ENCODE results near the gene A1BG. TPM values are rescaled to one million over a fixed set of nuclear protein-coding genes. Genes with fewer than 3 reads are reported as not detected.

Gene A1BG
- total RNA-seq, result under 0.01 TPM

- Histone ChIP-seq H3K4me3 (ENCODE audit: low read length in 3 of 3) (no peak within 1 kb of the TSS), H3K36me3 (ENCODE audit: control insufficient read depth in 3 of 3, insufficient read depth in 3 of 3, low read length in 3 of 3) (peaks cover 0 to 1% (median 0%) of the 10 kb centered on the region in 3 donors), H3K27ac (ENCODE audit: low read depth, low read length) (no peak within 1 kb of the TSS), H3K9me3 (ENCODE audit: control insufficient read depth in 3 of 3, low read length in 3 of 3) (no peaks in the 10 kb centered on the region), H3K9ac (ENCODE audit: low read depth in 1 of 3, low read length in 3 of 3) (no peak within 1 kb of the TSS), H3K27me3 (ENCODE audit: control insufficient read depth in 3 of 3, insufficient read depth in 3 of 3, low read length in 3 of 3) (peaks cover 26 to 69% (median 59%) of the 10 kb centered on the region in 3 donors), H3K4me1 (ENCODE audit: control insufficient read depth in 3 of 3, insufficient read depth in 3 of 3, low read length in 3 of 3) (peaks cover 13 to 24% (median 20%) of the 10 kb centered on the region in 3 donors)
Observed at GRCh38 chr19:58352760-58353671, at the start of gene A1BG. TSS of gene A1BG (minus strand) at chr19:58353492. CDS start at chr19:58353437, 55 bp downstream.

GRCh38 chr19:58401840-58402421 lies 48.6 kb upstream of the A1BG start:
- Histone ChIP-seq H3K27me3 (ENCODE audit: control insufficient read depth in 3 of 3, insufficient read depth in 3 of 3, low read length in 3 of 3) (peaks cover 10 to 24% (median 17%) of the 10 kb centered on the region in 3 donors), H3K9ac (ENCODE audit: low read depth in 1 of 3, low read length in 3 of 3) (no peak overlapping the region), H3K36me3 (ENCODE audit: control insufficient read depth in 3 of 3, insufficient read depth in 3 of 3, low read length in 3 of 3) (peaks cover 0 to 3% (median 0%) of the 10 kb centered on the region in 3 donors), H3K27ac (ENCODE audit: low read depth, low read length) (no peak overlapping the region), H3K4me3 (ENCODE audit: low read length in 3 of 3) (peak overlapping the region in 1 of 3 donors; percentile 71), H3K4me1 (ENCODE audit: control insufficient read depth in 3 of 3, insufficient read depth in 3 of 3, low read length in 3 of 3) (peaks cover 12 to 22% (median 16%) of the 10 kb centered on the region in 3 donors), H3K9me3 (ENCODE audit: control insufficient read depth in 3 of 3, low read length in 3 of 3) (no peaks in the 10 kb centered on the region)

GRCh38 chr19:58400916-58401839 lies 47.9 kb upstream of the A1BG start:
- peak overlapping the region; percentile 70 to 83 (median 82) for H3K9ac ChIP-seq (ENCODE audit: low read depth in 1 of 3, low read length in 3 of 3)
- H3K4me3 ChIP-seq (ENCODE audit: low read length in 3 of 3), result peak overlapping the region; percentile 80 to 91 (median 84)
- no peaks in the 10 kb centered on the region for H3K36me3 ChIP-seq (ENCODE audit: control insufficient read depth in 3 of 3, insufficient read depth in 3 of 3, low read length in 3 of 3)
- H3K9me3 ChIP-seq (ENCODE audit: control insufficient read depth in 3 of 3, low read length in 3 of 3), result no peaks in the 10 kb centered on the region
- peaks cover 11 to 16% (median 15%) of the 10 kb centered on the region in 3 donors for H3K4me1 ChIP-seq (ENCODE audit: control insufficient read depth in 3 of 3, insufficient read depth in 3 of 3, low read length in 3 of 3)
- H3K27me3 ChIP-seq (ENCODE audit: control insufficient read depth in 3 of 3, insufficient read depth in 3 of 3, low read length in 3 of 3), result peaks cover 15 to 25% (median 22%) of the 10 kb centered on the region in 3 donors
- no peak overlapping the region for H3K27ac ChIP-seq (ENCODE audit: low read depth, low read length)

- no peaks in the 10 kb centered on the region for H3K36me3 ChIP-seq (ENCODE audit: control insufficient read depth in 3 of 3, insufficient read depth in 3 of 3, low read length in 3 of 3)
- H3K27me3 ChIP-seq (ENCODE audit: control insufficient read depth in 3 of 3, insufficient read depth in 3 of 3, low read length in 3 of 3), result peaks cover 21 to 32% (median 30%) of the 10 kb centered on the region in 3 donors
- H3K9ac ChIP-seq (ENCODE audit: low read depth in 1 of 3, low read length in 3 of 3), result peak overlapping the region; percentile 70 to 83 (median 82)
- H3K4me3 ChIP-seq (ENCODE audit: low read length in 3 of 3), result peak overlapping the region; percentile 80 to 91 (median 84)
- peaks cover 11 to 17% (median 16%) of the 10 kb centered on the region in 3 donors for H3K4me1 ChIP-seq (ENCODE audit: control insufficient read depth in 3 of 3, insufficient read depth in 3 of 3, low read length in 3 of 3)
- no peak overlapping the region for H3K27ac ChIP-seq (ENCODE audit: low read depth, low read length)
- no peaks in the 10 kb centered on the region for H3K9me3 ChIP-seq (ENCODE audit: control insufficient read depth in 3 of 3, low read length in 3 of 3)
Observed at GRCh38 chr19:58400316-58400915, 47.1 kb upstream of the A1BG start.

GRCh38 chr19:58399903-58400302 lies 46.6 kb upstream of the A1BG start:
- peaks cover 3 to 4% (median 4%) of the 10 kb centered on the region in 3 donors for H3K36me3 ChIP-seq (ENCODE audit: control insufficient read depth in 3 of 3, insufficient read depth in 3 of 3, low read length in 3 of 3)
- no peaks in the 10 kb centered on the region for H3K9me3 ChIP-seq (ENCODE audit: control insufficient read depth in 3 of 3, low read length in 3 of 3)
- H3K4me3 ChIP-seq (ENCODE audit: low read length in 3 of 3), result peak overlapping the region in 1 of 3 donors; percentile 84
- H3K9ac ChIP-seq (ENCODE audit: low read depth in 1 of 3, low read length in 3 of 3), result peak overlapping the region in 1 of 3 donors; percentile 82
- peaks cover 24 to 32% (median 31%) of the 10 kb centered on the region in 3 donors for H3K27me3 ChIP-seq (ENCODE audit: control insufficient read depth in 3 of 3, insufficient read depth in 3 of 3, low read length in 3 of 3)
- H3K27ac ChIP-seq (ENCODE audit: low read depth, low read length), result no peak overlapping the region
- H3K4me1 ChIP-seq (ENCODE audit: control insufficient read depth in 3 of 3, insufficient read depth in 3 of 3, low read length in 3 of 3), result peaks cover 11 to 20% (median 17%) of the 10 kb centered on the region in 3 donors

- Histone ChIP-seq H3K36me3 (ENCODE audit: control insufficient read depth in 3 of 3, insufficient read depth in 3 of 3, low read length in 3 of 3) (peaks cover 16 to 18% (median 17%) of the 10 kb centered on the region in 3 donors), H3K9ac (ENCODE audit: low read depth in 1 of 3, low read length in 3 of 3) (no peak overlapping the region), H3K4me3 (ENCODE audit: low read length in 3 of 3) (no peak overlapping the region), H3K9me3 (ENCODE audit: control insufficient read depth in 3 of 3, low read length in 3 of 3) (no peaks in the 10 kb centered on the region), H3K27me3 (ENCODE audit: control insufficient read depth in 3 of 3, insufficient read depth in 3 of 3, low read length in 3 of 3) (peaks cover 24 to 32% (median 31%) of the 10 kb centered on the region in 3 donors), H3K4me1 (ENCODE audit: control insufficient read depth in 3 of 3, insufficient read depth in 3 of 3, low read length in 3 of 3) (peaks cover 11 to 20% (median 17%) of the 10 kb centered on the region in 3 donors), H3K27ac (ENCODE audit: low read depth, low read length) (no peak overlapping the region)
Observed at GRCh38 chr19:58398545-58398944, 45.3 kb upstream of the A1BG start.

GRCh38 chr19:58398087-58398486 lies 44.8 kb upstream of the A1BG start:
- Histone ChIP-seq H3K9me3 (ENCODE audit: control insufficient read depth in 3 of 3, low read length in 3 of 3) (no peaks in the 10 kb centered on the region), H3K4me3 (ENCODE audit: low read length in 3 of 3) (no peak overlapping the region), H3K27ac (ENCODE audit: low read depth, low read length) (no peak overlapping the region), H3K27me3 (ENCODE audit: control insufficient read depth in 3 of 3, insufficient read depth in 3 of 3, low read length in 3 of 3) (peaks cover 24 to 32% (median 31%) of the 10 kb centered on the region in 3 donors), H3K36me3 (ENCODE audit: control insufficient read depth in 3 of 3, insufficient read depth in 3 of 3, low read length in 3 of 3) (peaks cover 20 to 22% (median 22%) of the 10 kb centered on the region in 3 donors), H3K9ac (ENCODE audit: low read depth in 1 of 3, low read length in 3 of 3) (no peak overlapping the region), H3K4me1 (ENCODE audit: control insufficient read depth in 3 of 3, insufficient read depth in 3 of 3, low read length in 3 of 3) (peaks cover 11 to 20% (median 17%) of the 10 kb centered on the region in 3 donors)

GRCh38 chr19:58397533-58398037 lies 44.3 kb upstream of the A1BG start:
- no peak overlapping the region for H3K4me3 ChIP-seq (ENCODE audit: low read length in 3 of 3)
- no peak overlapping the region for H3K9ac ChIP-seq (ENCODE audit: low read depth in 1 of 3, low read length in 3 of 3)
- no peaks in the 10 kb centered on the region for H3K9me3 ChIP-seq (ENCODE audit: control insufficient read depth in 3 of 3, low read length in 3 of 3)

More at GRCh38 chr19:58397533-58398037, 44.3 kb upstream of the A1BG start:
- Histone ChIP-seq H3K27ac (ENCODE audit: low read depth, low read length) (no peak overlapping the region), H3K4me1 (ENCODE audit: control insufficient read depth in 3 of 3, insufficient read depth in 3 of 3, low read length in 3 of 3) (peaks cover 11 to 20% (median 17%) of the 10 kb centered on the region in 3 donors), H3K36me3 (ENCODE audit: control insufficient read depth in 3 of 3, insufficient read depth in 3 of 3, low read length in 3 of 3) (peaks cover 25 to 27% (median 27%) of the 10 kb centered on the region in 3 donors), H3K27me3 (ENCODE audit: control insufficient read depth in 3 of 3, insufficient read depth in 3 of 3, low read length in 3 of 3) (peaks cover 24 to 32% (median 31%) of the 10 kb centered on the region in 3 donors)
